Smooth muscle cell (in vitro differentiated cells): ENCODE measurements around the gene YPEL4. TPM values are rescaled to one million over a fixed set of nuclear protein-coding genes. Genes with fewer than 3 reads are reported as not detected.

Experiments used
- DNase-seq: peaks from one replicate; lab custom pipeline; 2025; ENCODE audit not compliant: unreplicated experiment; lab: John Stamatoyannopoulos, UW
- H2AFZ ChIP-seq: fragments of 200-600 bp; sonication (generic); 2 replicates; pipeline ENCODE4 v1.6.0; 2016; ENCODE audit warnings: antibody characterized with exemption, low read depth, mild to moderate bottlenecking
- H3F3A ChIP-seq: fragments of 200-600 bp; sonication (generic); 2 replicates; pipeline ENCODE4 v1.6.0; 2017; ENCODE audit warnings: antibody characterized with exemption, low read depth
- H3K27ac ChIP-seq: fragments of 200-600 bp; sonication (generic); 2 replicates; pipeline ENCODE4 v1.5.1; 2016; ENCODE audit warnings: low read depth, mild to moderate bottlenecking
- H3K27me3 ChIP-seq: fragments of 200-600 bp; sonication (generic); 2 replicates; pipeline ENCODE4 v1.6.1; 2016; ENCODE audit warnings: low read depth, mild to moderate bottlenecking
- H3K36me3 ChIP-seq: fragments of 200-600 bp; sonication (generic); 2 replicates; pipeline ENCODE4 v1.5.1; 2016; ENCODE audit warnings: low read depth
- H3K4me1 ChIP-seq: fragments of 200-600 bp; sonication (generic); 2 replicates; pipeline ENCODE4 v1.5.1; 2016; ENCODE audit warnings: low read depth
- H3K4me2 ChIP-seq: fragments of 200-600 bp; sonication (generic); 2 replicates; pipeline ENCODE4 v1.6.0; 2016; ENCODE audit warnings: mild to moderate bottlenecking
- H3K4me3 ChIP-seq: fragments of 200-600 bp; sonication (generic); 2 replicates; pipeline ENCODE4 v1.5.1; 2016; ENCODE audit warnings: mild to moderate bottlenecking
- H3K79me2 ChIP-seq: fragments of 200-600 bp; sonication (generic); 2 replicates; pipeline ENCODE4 v1.6.0; 2016; ENCODE audit warnings: low read depth, mild to moderate bottlenecking
- H3K9ac ChIP-seq: fragments of 200-600 bp; sonication (generic); 2 replicates; pipeline ENCODE4 v1.6.0; 2016; ENCODE audit warnings: low read depth
- H3K9me3 ChIP-seq: fragments of 200-600 bp; sonication (generic); replicated peaks from 2 replicates; pipeline ENCODE4 v1.5.1; 2016; ENCODE audit warnings: low read depth
- H4K20me1 ChIP-seq: fragments of 200-600 bp; sonication (generic); 2 replicates; pipeline ENCODE4 v1.6.0; 2016; ENCODE audit warnings: low read depth
- WGBS: methylation state at CpG from one replicate; pipeline ENCODE4 v1.1.7; 2016; ENCODE audit warnings: low lambda C conversion rate; 5-methylcytosine and 5-hydroxymethylcytosine counted together
- polyA plus RNA-seq: library from polyadenylated mRNA; unstranded; fragments of >200 nt; fragmentation: Nextera tagmentation; extraction: Ambion mirVana; gene quantifications from 2 replicates; pipeline ENCODE4 v1.2.1, GENCODE V29; 2016
- total RNA-seq: library from RNA; depleted of rRNA; stranded (reverse); fragments of >200 nt; gene quantifications from 2 replicates; pipeline ENCODE4 v1.2.3, GENCODE V29; 2014
- TF ChIP-seq, protein P1 (sequence below): fragments of 200-600 bp; sonication (generic); IDR thresholded peaks from 2 replicates; pipeline ENCODE4 v1.5.1; 2017; ENCODE audit warnings: borderline replicate concordance, mild to moderate bottlenecking, antibody characterized with exemption; ENCODE audit not compliant: insufficient read depth, poor library complexity, severe bottlenecking

The YPEL4 gene
- total and polyA plus RNA-seq, 2 experiments from 2014 or later = 2.0 to 2.5 TPM

DNA sequence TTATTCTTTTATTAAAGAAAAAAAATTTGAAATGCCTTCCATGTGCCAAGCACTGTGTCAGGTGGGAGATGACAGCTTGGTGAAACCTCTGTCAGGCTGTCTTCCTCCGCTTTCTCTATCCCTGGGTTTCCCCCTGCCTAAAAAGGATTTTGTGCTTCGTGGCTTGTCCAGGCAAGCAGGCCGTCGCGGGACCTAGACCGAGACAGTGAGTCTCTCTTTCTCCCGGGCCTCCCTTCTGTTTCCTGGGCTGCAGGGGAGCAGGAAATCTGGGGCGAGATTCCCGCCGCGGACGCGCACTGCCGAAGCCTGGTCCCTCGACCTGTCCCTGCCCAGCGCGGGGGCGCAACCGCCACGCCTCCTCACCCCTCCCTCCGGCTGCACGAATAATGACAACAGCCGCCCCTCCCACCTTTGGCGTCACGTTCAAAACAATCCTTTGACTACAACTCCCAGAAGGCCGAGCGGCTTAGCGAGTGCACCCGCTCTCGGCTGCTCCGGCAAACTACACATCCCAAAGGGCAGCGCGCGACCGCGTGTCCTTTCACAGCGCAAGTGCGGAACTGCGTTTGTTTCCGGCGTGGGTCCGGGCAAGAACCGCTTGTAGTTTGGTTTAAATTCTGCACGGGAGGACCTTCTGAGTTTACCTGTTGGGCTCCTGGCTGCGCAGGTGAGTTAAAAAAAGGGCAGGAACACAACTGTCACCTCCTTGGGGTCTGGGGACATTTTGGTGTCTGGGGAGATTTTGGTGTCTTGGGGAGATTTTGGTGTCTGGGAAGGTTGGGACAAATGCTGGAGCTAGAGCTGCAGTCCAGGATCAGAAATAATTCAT is 7.7 kb upstream of the YPEL4 start, which contains the start of gene CLP1:
CLP1 (plus strand) TSS at position 569 of the 829 bp plus-strand sequence. CDS start 1,715 bp downstream, outside the sequence.
- WGBS = 2% methylated on average over 43 of the region's 45 CpGs
- TF ChIP-seq, protein P1, sequence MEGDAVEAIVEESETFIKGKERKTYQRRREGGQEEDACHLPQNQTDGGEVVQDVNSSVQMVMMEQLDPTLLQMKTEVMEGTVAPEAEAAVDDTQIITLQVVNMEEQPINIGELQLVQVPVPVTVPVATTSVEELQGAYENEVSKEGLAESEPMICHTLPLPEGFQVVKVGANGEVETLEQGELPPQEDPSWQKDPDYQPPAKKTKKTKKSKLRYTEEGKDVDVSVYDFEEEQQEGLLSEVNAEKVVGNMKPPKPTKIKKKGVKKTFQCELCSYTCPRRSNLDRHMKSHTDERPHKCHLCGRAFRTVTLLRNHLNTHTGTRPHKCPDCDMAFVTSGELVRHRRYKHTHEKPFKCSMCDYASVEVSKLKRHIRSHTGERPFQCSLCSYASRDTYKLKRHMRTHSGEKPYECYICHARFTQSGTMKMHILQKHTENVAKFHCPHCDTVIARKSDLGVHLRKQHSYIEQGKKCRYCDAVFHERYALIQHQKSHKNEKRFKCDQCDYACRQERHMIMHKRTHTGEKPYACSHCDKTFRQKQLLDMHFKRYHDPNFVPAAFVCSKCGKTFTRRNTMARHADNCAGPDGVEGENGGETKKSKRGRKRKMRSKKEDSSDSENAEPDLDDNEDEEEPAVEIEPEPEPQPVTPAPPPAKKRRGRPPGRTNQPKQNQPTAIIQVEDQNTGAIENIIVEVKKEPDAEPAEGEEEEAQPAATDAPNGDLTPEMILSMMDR = no peak
- peak within 1 kb of the TSS; percentile 90 for H3K27ac ChIP-seq

DNA sequence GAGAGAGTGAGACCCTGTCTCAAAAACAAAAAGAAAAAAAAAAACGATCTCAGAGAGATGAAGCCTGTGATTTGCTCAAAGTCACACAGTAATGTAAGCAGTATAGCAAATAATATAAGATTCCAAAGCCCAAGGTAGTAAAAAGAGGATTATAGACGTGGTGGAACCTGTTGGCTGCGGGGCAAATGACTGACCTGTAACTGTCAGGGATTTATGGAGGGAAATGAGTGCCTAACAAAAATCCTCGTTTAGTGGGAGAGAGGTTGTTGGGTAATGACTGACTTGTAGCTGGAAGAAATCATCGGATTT is 7.1 kb upstream of the YPEL4 start:
- Histone ChIP-seq H3K36me3 (peaks cover 8% of the 10 kb centered on the region), H3K79me2 (peaks cover 20% of the 10 kb centered on the region), H3K4me2 (peak overlapping the region; percentile 83), H3K4me1 (peaks cover 6% of the 10 kb centered on the region), H3K9ac (peak overlapping the region; percentile 84), H2AFZ (no peak overlapping the region), H3K4me3 (peak overlapping the region; percentile 71), H3F3A (no peaks in the 10 kb centered on the region), H4K20me1 (no peaks in the 10 kb centered on the region), H3K27me3 (no peaks in the 10 kb centered on the region), H3K27ac (peak overlapping the region; percentile 90), H3K9me3 (no peaks in the 10 kb centered on the region)
- TF ChIP-seq, protein P1 = no peak
- 45% methylated on average over 5 of the region's 5 CpGs for WGBS
- DNase-seq = no peak

More for the DNA sequence above, 7.7 kb upstream of the YPEL4 start, which contains the start of gene CLP1:
- H2AFZ ChIP-seq = peak within 1 kb of the TSS; percentile 60
- peaks cover 6% of the 10 kb centered on the region for H3K4me1 ChIP-seq
- no peaks in the 10 kb centered on the region for H3K9me3 ChIP-seq
- H3K9ac ChIP-seq = peak within 1 kb of the TSS; percentile 84
- peak within 1 kb of the TSS; percentile 71 for H3K4me3 ChIP-seq
- peak within 1 kb of the TSS; percentile 85 for H3K4me2 ChIP-seq
- DNase-seq = peak; percentile 94
- no peaks in the 10 kb centered on the region for H4K20me1 ChIP-seq
- no peaks in the 10 kb centered on the region for H3F3A ChIP-seq
- H3K36me3 ChIP-seq = peaks cover 11% of the 10 kb centered on the region
- H3K27me3 ChIP-seq = no peaks in the 10 kb centered on the region
- H3K79me2 ChIP-seq = peaks cover 20% of the 10 kb centered on the region

- 33% methylated on average over 3 of the region's 3 CpGs for WGBS
These were observed 3.5 kb upstream of the YPEL4 start for GRCh38 chr11:57653163-57653562.

More at GRCh38 chr11:57653163-57653562, 3.5 kb upstream of the YPEL4 start:
- Histone ChIP-seq H4K20me1 (peaks cover 4% of the 10 kb centered on the region), H3F3A (no peaks in the 10 kb centered on the region), H3K9ac (no peak overlapping the region), H2AFZ (no peak overlapping the region), H3K36me3 (no peaks in the 10 kb centered on the region), H3K4me2 (no peak overlapping the region), H3K27me3 (no peaks in the 10 kb centered on the region), H3K79me2 (peaks cover 4% of the 10 kb centered on the region), H3K9me3 (no peaks in the 10 kb centered on the region), H3K4me1 (peaks cover 20% of the 10 kb centered on the region), H3K4me3 (no peak overlapping the region), H3K27ac (no peak overlapping the region)
- no peak for DNase-seq
- TF ChIP-seq, protein P1 = no peak
